ENCODE data around the gene HORMAD2.

- TF ChIP-seq CTCF (conservative IDR thresholded peaks at IDR 0.05; ENCODE audit: low read depth, low read length): no peak
- TF ChIP-seq EZH2 (IDR thresholded peaks at IDR 0.05; ENCODE audit: borderline replicate concordance, low read depth, low read length, poor library complexity, severe bottlenecking): no peak
Measured at GRCh38 chr22:30159561-30160353, 79.5 kb downstream of the HORMAD2 start.
